Neuronal stem cell (in vitro differentiated cells): Measurements from ENCODE around the gene SPINK4.

Source experiments
- DNase-seq: peaks from one replicate; pipeline ENCODE4 v3.0.0-alpha.2; 2013; ENCODE audit warnings: low spot score
- H2AFZ ChIP-seq: one replicate; pipeline ENCODE4 v1.6.1; 2013; ENCODE audit warnings: mild to moderate bottlenecking, low read length, inconsistent platforms
- H2AK5ac ChIP-seq: 2 replicates; pipeline ENCODE4 v1.6.1; 2013; ENCODE audit warnings: low read depth, mild to moderate bottlenecking, inconsistent platforms, low read length, moderate library complexity, mixed read lengths
- H2BK120ac ChIP-seq: 2 replicates; pipeline ENCODE4 v1.6.1; 2013; ENCODE audit warnings: low read depth, mild to moderate bottlenecking, inconsistent platforms, low read length, moderate library complexity, mixed read lengths
- H2BK12ac ChIP-seq: one replicate; pipeline ENCODE4 v1.6.1; 2013; ENCODE audit warnings: low read length, inconsistent platforms
- H2BK15ac ChIP-seq: 2 replicates; pipeline ENCODE4 v1.6.1; 2013; ENCODE audit warnings: mild to moderate bottlenecking, low read length, inconsistent platforms, mixed read lengths
- H2BK5ac ChIP-seq: one replicate; pipeline ENCODE4 v1.6.1; 2013; ENCODE audit warnings: inconsistent platforms, mild to moderate bottlenecking, low read length, moderate library complexity
- H3K14ac ChIP-seq: one replicate; pipeline ENCODE4 v1.6.1; 2013; ENCODE audit warnings: low read length, inconsistent platforms
- H3K18ac ChIP-seq: 2 replicates; pipeline ENCODE4 v1.6.1; 2013; ENCODE audit warnings: low read length, inconsistent platforms
- H3K23ac ChIP-seq: 2 replicates; pipeline ENCODE4 v1.6.1; 2013; ENCODE audit warnings: low read depth, mild to moderate bottlenecking, mixed read lengths, low read length, inconsistent platforms; ENCODE audit not compliant: poor library complexity
- H3K27ac ChIP-seq: replicated peaks from 3 replicates; pipeline ENCODE4 v1.5.1; 2013; ENCODE audit warnings: low read length, inconsistent platforms
- H3K27me3 ChIP-seq, 3 experiments: 2 replicates each; pipeline ENCODE4 v1.6.1; 2013; ENCODE audit warnings: low read length in 3 of 3, mild to moderate bottlenecking in 2 of 3, inconsistent platforms in 1 of 3, low read depth in 1 of 3, mixed read lengths in 1 of 3, moderate library complexity in 1 of 3; ENCODE audit not compliant: control insufficient read depth in 3 of 3, insufficient read depth in 3 of 3
- H3K36me3 ChIP-seq, 2 donors: replicated peaks in 1 of 2; 2 replicates each; pipeline ENCODE4 v1.6.1; 2013; ENCODE audit warnings: low read length in 2 of 2; ENCODE audit not compliant: control insufficient read depth in 2 of 2, insufficient read depth in 2 of 2
- H3K4ac ChIP-seq: 2 replicates; pipeline ENCODE4 v1.6.1; 2013; ENCODE audit warnings: inconsistent platforms, mild to moderate bottlenecking, low read length, moderate library complexity
- H3K4me1 ChIP-seq, 2 donors: 1 replicate in 1 of 2; 2 replicates in 1 of 2; pipeline ENCODE4 v1.6.1; 2013; ENCODE audit warnings: low read length in 2 of 2, low read depth in 1 of 2; ENCODE audit not compliant: control insufficient read depth in 2 of 2, insufficient read depth in 1 of 2
- H3K4me2 ChIP-seq: one replicate; pipeline ENCODE4 v1.6.1; 2013; ENCODE audit warnings: mild to moderate bottlenecking, low read length, inconsistent platforms; ENCODE audit not compliant: insufficient read depth, poor library complexity, severe bottlenecking
- H3K4me3 ChIP-seq, 2 donors: 2 replicates each; pipeline ENCODE4 v1.5.1; 2013; ENCODE audit warnings: low read length in 2 of 2, mild to moderate bottlenecking in 2 of 2, inconsistent platforms in 1 of 2, moderate library complexity in 1 of 2
- H3K79me1 ChIP-seq: one replicate; pipeline ENCODE4 v1.6.1; 2013; ENCODE audit warnings: low read depth, mild to moderate bottlenecking, inconsistent platforms, low read length, moderate library complexity
- H3K9ac ChIP-seq: one replicate; pipeline ENCODE4 v1.6.1; 2013; ENCODE audit warnings: mild to moderate bottlenecking, low read depth, low read length, inconsistent platforms; ENCODE audit not compliant: poor library complexity
- H3K9me3 ChIP-seq, 2 donors: replicated peaks in 1 of 2; 2 replicates each; pipeline versions ENCODE3 to v1.6.1; 2013; ENCODE audit warnings: low read length in 2 of 2, mild to moderate bottlenecking in 2 of 2, inconsistent platforms in 1 of 2, low read depth in 1 of 2, mixed read lengths in 1 of 2, moderate library complexity in 1 of 2; ENCODE audit not compliant: control insufficient read depth in 2 of 2, insufficient read depth in 1 of 2
- H4K8ac ChIP-seq: one replicate; pipeline ENCODE4 v1.6.1; 2013; ENCODE audit warnings: low read depth, mild to moderate bottlenecking, inconsistent platforms, low read length, moderate library complexity
- H4K91ac ChIP-seq: one replicate; pipeline ENCODE4 v1.6.1; 2013; ENCODE audit warnings: low read length, low read depth, mild to moderate bottlenecking, inconsistent platforms; ENCODE audit not compliant: poor library complexity
- WGBS, 2 donors: extraction: QIAGEN DNeasy Blood & Tissue Kit; methylation state at CpG; one replicate each; pipeline ENCODE4 v1.1.7; 2013; ENCODE audit warnings: missing lambda C conversion rate in 2 of 2, mixed read lengths in 1 of 2; ENCODE audit not compliant: insufficient read length in 2 of 2, insufficient replicate concordance in 1 of 2; ENCODE audit errors: extremely low coverage in 2 of 2; 5-methylcytosine and 5-hydroxymethylcytosine counted together

Gene SPINK4

DNA sequence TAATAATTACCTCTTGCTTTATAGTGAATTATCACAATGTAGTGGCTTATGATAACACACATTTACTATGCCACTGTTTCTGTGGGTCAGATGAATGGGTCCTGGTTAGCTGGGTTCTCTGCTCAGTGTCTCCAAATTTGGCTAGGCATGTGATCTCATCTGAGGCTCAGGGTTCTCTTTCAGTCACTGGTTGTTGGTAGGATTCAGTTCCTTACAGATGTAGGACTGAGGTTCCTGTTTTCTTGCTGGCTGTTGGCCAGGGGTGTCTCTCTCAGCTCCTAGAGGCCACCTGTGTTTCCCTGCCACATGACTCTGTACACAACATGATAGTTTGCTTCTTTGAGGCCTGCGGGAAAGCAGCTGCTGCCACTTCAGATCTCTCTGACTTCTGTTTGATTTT is 57.5 kb downstream of the SPINK4 start:
- Histone ChIP-seq H2BK12ac (no peak overlapping the region), H3K4me1 (no peaks in the 10 kb centered on the region), H3K18ac (no peak overlapping the region), H3K27me3 (no peaks in the 10 kb centered on the region), H3K14ac (no peak overlapping the region), H2AK5ac (no peak overlapping the region), H3K36me3 (peaks cover 25 to 100% of the 10 kb centered on the region in 2 donors), H2AFZ (no peak overlapping the region), H3K23ac (no peak overlapping the region), H2BK15ac (no peak overlapping the region), H2BK5ac (no peak overlapping the region), H2BK120ac (no peak overlapping the region), H3K9ac (no peak overlapping the region), H3K79me1 (peaks cover 3% of the 10 kb centered on the region), H3K9me3 (no peaks in the 10 kb centered on the region), H3K4me2 (no peak overlapping the region), H4K8ac (no peak overlapping the region), H3K27ac (no peak overlapping the region), H3K4ac (no peak overlapping the region), H4K91ac (no peak overlapping the region), H3K4me3 (no peak overlapping the region)
- no peak for DNase-seq
- WGBS, 2 donors, result no CpG with 5 or more reads among the region's 1 CpG
